Renal cortex interstitium (tissue), 11 donors: ENCODE data around the gene ZNF207. TPM values are rescaled to one million over a fixed set of nuclear protein-coding genes. Genes with fewer than 3 reads are reported as not detected.
"Not testable (repeated sequence)": the region's sequence is repeated elsewhere in the genome, so short reads cannot be mapped to it uniquely, and the experiment has no call there.

ENCODE experiments used
- DNase-seq, 11 donors: peaks; one replicate each; pipeline ENCODE4 v3.0.0-alpha.2; 2013; ENCODE audit warnings: low read depth in 9 of 11, low spot score in 4 of 11; ENCODE audit errors: extremely low read depth in 1 of 11
- polyA plus RNA-seq, 3 donors: library from polyadenylated mRNA; unstranded; fragments of 120-200 nt; gene quantifications; one replicate each; pipeline ENCODE4 v1.2.1, GENCODE V29; 2013; ENCODE audit not compliant: insufficient read length in 3 of 3

Gene ZNF207
- polyA plus RNA-seq, 3 donors: 197 to 283 (median 236) TPM

GRCh38 chr17:32323811-32324491, 26.0 kb upstream of the ZNF207 start:
- no peak for DNase-seq

GRCh38 chr17:32327911-32328310, 22.0 kb upstream of the ZNF207 start:
- DNase-seq: no peak

GRCh38 chr17:32330147-32330546, 19.8 kb upstream of the ZNF207 start:
- DNase-seq: no peak

GRCh38 chr17:32331243-32332040, 18.5 kb upstream of the ZNF207 start:
- no peak for DNase-seq

GRCh38 chr17:32333187-32333586, 16.8 kb upstream of the ZNF207 start:
- no peak for DNase-seq

- DNase-seq: no peak
Measured at GRCh38 chr17:32335046-32335445, 14.9 kb upstream of the ZNF207 start.

GRCh38 chr17:32335687-32336086, 14.3 kb upstream of the ZNF207 start:
- DNase-seq: no peak

GRCh38 chr17:32341141-32341856, 8.7 kb upstream of the ZNF207 start:
- no peak for DNase-seq

GRCh38 chr17:32341857-32342602, 7.9 kb upstream of the ZNF207 start, which contains the start of gene C17orf75:
TSS of gene C17orf75 (minus strand) at chr17:32342173. CDS start at chr17:32342139, 34 bp downstream.
- peak in 6 of 11 donors; percentile 55 to 69 (median 59) for DNase-seq

GRCh38 chr17:32342603-32343325, 7.2 kb upstream of the ZNF207 start:
- DNase-seq: no peak

- no peak for DNase-seq
Measured at GRCh38 chr17:32345951-32346600, 3.9 kb upstream of the ZNF207 start.

GRCh38 chr17:32348483-32348800, 1.5 kb upstream of the ZNF207 start:
- DNase-seq: no peak

- peak in 4 of 11 donors; percentile 8 to 39 (median 22) for DNase-seq
Measured at GRCh38 chr17:32349503-32349853, 479 bp upstream of the ZNF207 start.

- DNase-seq: peak in 8 of 11 donors; percentile 29 to 59 (median 49)
Measured at GRCh38 chr17:32350666-32351418, 885 bp downstream of the ZNF207 start.

- DNase-seq: not testable (repeated sequence)
Measured at GRCh38 chr17:32352734-32353133, 2.8 kb downstream of the ZNF207 start.

- no peak for DNase-seq
Measured at GRCh38 chr17:32355649-32356377, 5.9 kb downstream of the ZNF207 start.

GRCh38 chr17:32356378-32356743, 6.4 kb downstream of the ZNF207 start:
- no peak for DNase-seq
